Activated CD8-positive, alpha-beta memory T cell treated with anti-CD3 and anti-CD28 coated beads for 24 hours (primary cell): ENCODE measurements around the gene CCDC187.
"Not testable (repeated sequence)": the region's sequence is repeated elsewhere in the genome, so short reads cannot be mapped to it uniquely, and the experiment has no call there.

Source experiments
- DNase-seq: peaks from one replicate; pipeline ENCODE4 v3.0.0-alpha.2; 2020

Gene CCDC187

GRCh38 chr9:136283291-136284235 lies 20.3 kb downstream of the CCDC187 start:
- peak; percentile 91 for DNase-seq

GRCh38 chr9:136282272-136282861 lies 21.5 kb downstream of the CCDC187 start:
- no peak for DNase-seq

GRCh38 chr9:136281421-136282271 lies 22.2 kb downstream of the CCDC187 start:
- DNase-seq: no peak

GRCh38 chr9:136280535-136281315 lies 23.2 kb downstream of the CCDC187 start:
- DNase-seq: no peak

- DNase-seq: no peak
Observed at GRCh38 chr9:136279471-136279870, 24.4 kb downstream of the CCDC187 start.

GRCh38 chr9:136278894-136279293 lies 25.0 kb downstream of the CCDC187 start:
- no peak for DNase-seq

- no peak for DNase-seq
Observed at GRCh38 chr9:136278221-136278620, 25.7 kb downstream of the CCDC187 start.

GRCh38 chr9:136277746-136278145 lies 26.1 kb downstream of the CCDC187 start:
- no peak for DNase-seq

- no peak for DNase-seq
Observed at GRCh38 chr9:136276716-136277115, 27.2 kb downstream of the CCDC187 start.

GRCh38 chr9:136275655-136276429 lies 28.1 kb downstream of the CCDC187 start:
- DNase-seq: no peak

- no peak for DNase-seq
Observed at GRCh38 chr9:136274786-136275654, 28.9 kb downstream of the CCDC187 start.

- DNase-seq: no peak
Observed at GRCh38 chr9:136273921-136274785, 29.7 kb downstream of the CCDC187 start.

- DNase-seq: no peak
Observed at GRCh38 chr9:136273244-136273865, 30.5 kb downstream of the CCDC187 start.

GRCh38 chr9:136270173-136270705 lies 33.7 kb downstream of the CCDC187 start:
- DNase-seq: no peak

GRCh38 chr9:136268735-136269134 lies 35.2 kb downstream of the CCDC187 start:
- DNase-seq: no peak

GRCh38 chr9:136268318-136268717 lies 35.6 kb downstream of the CCDC187 start:
- no peak for DNase-seq

GRCh38 chr9:136267261-136268111 lies 36.4 kb downstream of the CCDC187 start:
- peak; percentile 97 for DNase-seq

GRCh38 chr9:136266641-136267040 lies 37.3 kb downstream of the CCDC187 start:
- not testable (repeated sequence) for DNase-seq
